ENCODE data around the gene IGFBP5.
A peak's percentile ranks its signal among the peaks of the same experiment; 100 is the strongest.

The IGFBP5 gene

DNA sequence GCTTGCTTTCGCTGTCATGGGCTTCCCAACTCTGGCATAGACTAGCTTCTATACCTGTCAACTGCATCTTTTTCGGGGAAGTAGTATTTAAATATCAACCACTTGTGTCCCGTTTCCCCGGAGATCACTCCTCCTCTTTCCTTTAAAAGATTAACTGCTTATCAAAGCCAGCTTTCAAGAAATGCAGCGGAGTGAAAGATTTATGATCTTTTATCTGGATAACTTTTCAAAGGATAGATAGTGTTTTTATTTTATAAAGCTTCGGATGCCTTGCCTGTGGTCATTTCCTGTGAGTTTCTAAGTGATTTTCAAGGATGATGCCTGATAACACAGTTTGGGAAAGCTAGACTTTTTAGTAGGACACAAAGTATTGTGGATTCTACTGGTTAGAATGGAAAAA is 2.9 kb upstream of the IGFBP5 start:
- no peak overlapping the region for H3K4me3 ChIP-seq
- H3K27me3 ChIP-seq: no peaks in the 10 kb centered on the region
- no peak for DNase-seq
- TF ChIP-seq CTCF (IDR thresholded peaks at IDR 0.05): no peak
- no peaks in the 10 kb centered on the region for H3K9me3 ChIP-seq
- H3K36me3 ChIP-seq: no peaks in the 10 kb centered on the region
- peaks cover 0 to 80% (median 50%) of the 10 kb centered on the region in 4 donors for H3K4me1 ChIP-seq
- intact Hi-C loops (cut with DNase I; ENCODE audit: low total_unique reads): loop anchor here (5.0 to 10.0 kb wide), 4 partner anchors 287 to 1014 kb away; no protein-coding TSS in a partner anchor
- peak overlapping the region; percentile 55 to 86 for H3K27ac ChIP-seq

DNA sequence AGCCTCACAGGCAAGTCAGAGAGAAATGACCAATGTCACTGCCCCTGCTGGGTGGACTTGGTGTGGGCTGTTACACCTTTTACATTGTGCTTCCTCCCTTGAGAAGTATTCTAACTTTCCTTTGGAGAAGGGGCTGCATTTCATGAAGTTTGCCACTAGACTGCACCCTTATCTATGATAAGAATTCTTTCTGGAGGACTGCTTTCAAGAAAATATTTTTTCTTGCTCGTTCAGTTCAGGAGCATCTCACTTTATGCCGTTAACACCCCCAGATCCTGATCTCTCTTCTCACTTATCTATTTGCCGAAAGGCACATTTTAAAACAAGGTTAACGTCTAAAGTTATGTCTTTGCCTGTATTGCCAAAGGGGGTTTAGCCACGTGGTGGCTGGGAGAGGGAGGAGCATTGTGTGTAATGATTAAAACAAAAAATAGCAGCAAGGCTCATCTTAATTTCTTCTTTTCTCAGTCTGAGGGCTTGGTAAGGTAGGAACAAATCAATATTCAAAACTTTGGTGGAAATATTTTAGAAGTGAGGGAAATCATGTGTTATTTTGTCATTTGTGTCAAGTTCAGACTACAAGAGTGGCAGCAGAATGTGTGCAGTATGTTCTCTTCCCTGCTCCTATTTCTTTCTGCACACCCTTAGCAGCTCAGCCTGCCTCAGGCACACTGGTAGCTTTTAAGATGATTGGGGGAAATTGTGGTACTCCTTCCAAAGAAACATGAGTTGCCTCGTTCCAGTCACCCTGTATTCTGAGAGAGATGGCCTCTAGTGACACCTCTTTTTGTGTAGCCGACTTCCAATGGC is 1.6 kb upstream of the IGFBP5 start:
- H3K36me3 ChIP-seq: no peaks in the 10 kb centered on the region
- no peak overlapping the region for H3K4me3 ChIP-seq
- no peak for DNase-seq
- H3K4me1 ChIP-seq: peaks cover 0 to 66% (median 46%) of the 10 kb centered on the region in 4 donors
- intact Hi-C loops (cut with DNase I; ENCODE audit: low total_unique reads): loop anchor here (5.0 to 10.0 kb wide), 4 partner anchors 288 to 1015 kb away; no protein-coding TSS in a partner anchor
- H3K27ac ChIP-seq: peak overlapping the region; percentile 86 to 88
- TF ChIP-seq CTCF (IDR thresholded peaks at IDR 0.05): peak; percentile 59 to 69
- no peaks in the 10 kb centered on the region for H3K9me3 ChIP-seq
- H3K27me3 ChIP-seq: no peaks in the 10 kb centered on the region

DNA sequence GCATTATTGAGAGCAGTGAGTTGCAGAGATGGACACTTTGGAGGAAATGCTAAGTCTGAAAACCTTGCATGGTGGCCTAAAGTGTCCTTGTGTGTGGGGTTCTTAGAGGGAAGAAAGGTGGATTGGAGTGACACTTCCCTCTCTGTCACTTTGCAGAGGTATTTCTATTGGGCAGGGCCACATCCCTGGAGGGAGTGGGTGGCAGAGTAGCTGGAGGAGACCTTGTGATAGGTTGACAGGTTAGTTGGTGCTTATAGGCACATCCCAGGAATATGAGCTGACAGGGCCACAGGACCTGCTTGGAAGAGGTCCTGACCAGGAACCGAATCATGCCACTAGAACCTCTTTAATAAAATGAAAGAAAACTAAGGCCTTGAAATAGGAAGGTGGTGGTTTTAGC is 972 bp upstream of the IGFBP5 start:
- no peak for DNase-seq
- intact Hi-C loops (cut with DNase I; ENCODE audit: low total_unique reads): loop anchor here (5.0 to 10.0 kb wide), 4 partner anchors 288 to 1016 kb away; no protein-coding TSS in a partner anchor
- H3K4me3 ChIP-seq: no peak overlapping the region

GRCh38 chr2:216694826-216695217 is 527 bp downstream of the IGFBP5 start:
- TF ChIP-seq CTCF (IDR thresholded peaks at IDR 0.05): no peak
- no peak for DNase-seq
- Histone ChIP-seq H3K36me3 (no peaks in the 10 kb centered on the region), H3K9me3 (no peaks in the 10 kb centered on the region), H3K4me3 (peak overlapping the region; percentile 67 to 71), H3K27me3 (no peaks in the 10 kb centered on the region), H3K27ac (peak overlapping the region; percentile 86 to 88), H3K4me1 (peaks cover 0 to 53% (median 44%) of the 10 kb centered on the region in 4 donors)
- intact Hi-C loops (cut with DNase I; ENCODE audit: low total_unique reads): loop anchor here (5.0 to 10.0 kb wide), 4 partner anchors 290 to 1017 kb away; no protein-coding TSS in a partner anchor

More for the DNA sequence above, 972 bp upstream of the IGFBP5 start:
- no peaks in the 10 kb centered on the region for H3K36me3 ChIP-seq
- H3K9me3 ChIP-seq: no peaks in the 10 kb centered on the region
- TF ChIP-seq CTCF (IDR thresholded peaks at IDR 0.05): no peak
- peak overlapping the region; percentile 86 to 88 for H3K27ac ChIP-seq
- H3K27me3 ChIP-seq: no peaks in the 10 kb centered on the region
- peaks cover 0 to 60% (median 47%) of the 10 kb centered on the region in 4 donors for H3K4me1 ChIP-seq

DNA sequence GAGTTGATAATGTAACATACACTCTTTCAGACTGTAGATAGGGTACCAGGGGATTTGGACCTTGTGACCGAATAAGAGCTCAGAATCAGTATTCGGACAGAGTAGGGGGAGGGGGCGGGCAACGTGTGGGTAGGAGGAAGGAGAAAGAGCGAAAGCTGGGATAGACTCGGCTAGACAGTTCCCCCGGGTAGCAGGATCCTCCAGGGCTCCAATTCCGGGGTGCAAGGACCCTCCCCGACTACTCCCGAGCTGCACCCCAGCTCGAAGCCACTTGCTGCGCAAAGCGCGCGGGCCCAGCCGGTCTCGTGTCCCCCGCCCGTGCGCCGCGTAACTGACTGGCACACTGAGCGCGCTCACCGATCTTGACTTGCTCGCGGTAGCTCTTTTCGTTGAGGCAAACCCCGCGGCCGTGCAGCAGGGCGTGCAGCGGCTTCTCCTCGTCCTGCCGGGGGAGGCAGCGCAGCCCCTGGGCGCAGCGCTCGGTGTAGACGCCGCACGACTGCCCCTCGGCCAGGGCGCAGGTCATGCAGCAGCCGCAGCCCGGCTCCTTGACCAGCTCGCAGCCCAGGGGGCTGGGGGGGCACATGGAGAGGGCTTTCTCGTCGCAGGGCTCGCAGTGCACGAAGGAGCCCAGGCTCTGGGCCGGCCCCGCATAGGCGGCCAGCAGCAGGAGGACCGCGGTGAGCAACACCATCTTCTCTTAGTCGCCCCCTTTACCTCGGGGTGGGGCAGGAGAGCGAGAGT is 1.1 kb downstream of the IGFBP5 start:
- TF ChIP-seq CTCF (IDR thresholded peaks at IDR 0.05): no peak
- Histone ChIP-seq H3K4me1 (peaks cover 0 to 53% (median 45%) of the 10 kb centered on the region in 4 donors), H3K27ac (peak overlapping the region; percentile 86 to 88), H3K27me3 (no peaks in the 10 kb centered on the region), H3K9me3 (no peaks in the 10 kb centered on the region), H3K36me3 (peaks cover 0 to 5% (median 2%) of the 10 kb centered on the region in 3 donors), H3K4me3 (peak overlapping the region; percentile 67 to 71)
- intact Hi-C loops (cut with DNase I; ENCODE audit: low total_unique reads): loop anchor here (10.0 kb wide), 1 partner anchor 291 kb away; no protein-coding TSS in a partner anchor
- peak; percentile 67 to 83 for DNase-seq

All from tibial artery (tissue), 4 donors.